ENCODE measurements around the gene ATP5PD. TPM values are rescaled to one million over a fixed set of nuclear protein-coding genes. Genes with fewer than 3 reads are reported as not detected.
"Not testable (repeated sequence)": the region's sequence is repeated elsewhere in the genome, so short reads cannot be mapped to it uniquely, and the experiment has no call there.

Gene ATP5PD
- total RNA-seq, 4 donors from 2014 or later = 172 to 408 (median 330) TPM

GRCh38 chr17:75049706-75050105 lies 2.9 kb upstream of the ATP5PD start:
- DNase-seq = no peak
- no peak overlapping the region for H3K4me3 ChIP-seq (replicated peaks in 1 of 3)
- no peaks in the 10 kb centered on the region for H3K9me3 ChIP-seq
- TF ChIP-seq CTCF (IDR thresholded peaks at IDR 0.05) = no peak
- no peak for TF ChIP-seq POLR2A (IDR thresholded peaks at IDR 0.05)
- H3K36me3 ChIP-seq = peaks cover 4 to 11% of the 10 kb centered on the region in 2 donors
- intact Hi-C loops (cut with DNase I) = no loop called here
- H3K4me1 ChIP-seq = peaks cover 16 to 17% of the 10 kb centered on the region in 2 donors
- no peak overlapping the region for H3K27ac ChIP-seq
- no peaks in the 10 kb centered on the region for H3K27me3 ChIP-seq

GRCh38 chr17:75049057-75049456 lies 2.3 kb upstream of the ATP5PD start:
- no peaks in the 10 kb centered on the region for H3K9me3 ChIP-seq
- 86 to 93% methylated on average over 5 of the region's 5 CpGs for WGBS, 2 donors
- no peak overlapping the region for H3K4me3 ChIP-seq (replicated peaks in 1 of 3)
- DNase-seq = no peak
- peaks cover 4 to 10% of the 10 kb centered on the region in 2 donors for H3K36me3 ChIP-seq
- no peaks in the 10 kb centered on the region for H3K27me3 ChIP-seq
- intact Hi-C loops (cut with DNase I) = no loop called here
- H3K27ac ChIP-seq = peak overlapping the region in 1 of 3 donors; percentile 17
- TF ChIP-seq POLR2A (IDR thresholded peaks at IDR 0.05) (no peak), CTCF (IDR thresholded peaks at IDR 0.05) (no peak)
- peaks cover 16 to 17% of the 10 kb centered on the region in 2 donors for H3K4me1 ChIP-seq

GRCh38 chr17:75048249-75048878 lies 1.6 kb upstream of the ATP5PD start:
- WGBS, 2 donors = 45 to 52% methylated on average over 5 of the region's 5 CpGs

GRCh38 chr17:75047398-75048098 lies 779 bp upstream of the ATP5PD start:
- Histone ChIP-seq H3K27me3 (no peaks in the 10 kb centered on the region), H3K4me3 (replicated peaks in 1 of 3) (peak overlapping the region; percentile 41 to 64 (median 60)), H3K27ac (peak overlapping the region in 2 of 3 donors; percentile 74 to 83), H3K9me3 (no peaks in the 10 kb centered on the region), H3K4me1 (peaks cover 16 to 17% of the 10 kb centered on the region in 2 donors), H3K36me3 (no peaks in the 10 kb centered on the region)
- TF ChIP-seq POLR2A (IDR thresholded peaks at IDR 0.05) (no peak), CTCF (IDR thresholded peaks at IDR 0.05) (no peak)
- WGBS, 2 donors = 1% methylated on average over 19 of the region's 38 CpGs
- intact Hi-C loops (cut with DNase I) = no loop called here
- peak; percentile 16 to 39 for DNase-seq

More at GRCh38 chr17:75048249-75048878, 1.6 kb upstream of the ATP5PD start:
- peak overlapping the region in 2 of 3 donors; percentile 60 to 64 for H3K4me3 ChIP-seq (replicated peaks in 1 of 3)
- H3K9me3 ChIP-seq = no peaks in the 10 kb centered on the region
- H3K4me1 ChIP-seq = peaks cover 16 to 17% of the 10 kb centered on the region in 2 donors
- TF ChIP-seq POLR2A (IDR thresholded peaks at IDR 0.05) (no peak), CTCF (IDR thresholded peaks at IDR 0.05) (no peak)
- peaks cover 2 to 5% of the 10 kb centered on the region in 2 donors for H3K36me3 ChIP-seq
- intact Hi-C loops (cut with DNase I) = no loop called here
- H3K27me3 ChIP-seq = no peaks in the 10 kb centered on the region
- H3K27ac ChIP-seq = peak overlapping the region in 1 of 3 donors; percentile 74
- no peak for DNase-seq

- H3K36me3 ChIP-seq = peaks cover 9 to 14% of the 10 kb centered on the region in 2 donors
- H3K9me3 ChIP-seq; H3K27me3 ChIP-seq; DNase-seq; intact Hi-C loops (cut with DNase I): not testable (repeated sequence)
- H3K27ac ChIP-seq = peak overlapping the region in 2 of 3 donors; percentile 83 to 88
- WGBS, 2 donors = 17 to 18% methylated on average over 25 of the region's 25 CpGs
- peaks cover 16 to 17% of the 10 kb centered on the region in 2 donors for H3K4me1 ChIP-seq
- H3K4me3 ChIP-seq (replicated peaks in 1 of 3) = peak overlapping the region in 1 of 3 donors; percentile 64
Measured at GRCh38 chr17:75045946-75046406, 793 bp downstream of the ATP5PD start.

Measured in thyroid gland (tissue), 4 donors.